ENCODE measurements around the gene PSME2.

- TF ChIP-seq ZNF607 (CRISPR knock-in tag; IDR thresholded peaks at IDR 0.05; ENCODE audit: borderline replicate concordance) (no peak), CENPT (CRISPR knock-in tag; IDR thresholded peaks at IDR 0.05; ENCODE audit: low read depth) (no peak), ZNF761 (CRISPR knock-in tag; conservative IDR thresholded peaks at IDR 0.05) (no peak), HOXA7 (CRISPR knock-in tag; IDR thresholded peaks at IDR 0.05) (no peak)
- TF ChIP-seq, protein P1, sequence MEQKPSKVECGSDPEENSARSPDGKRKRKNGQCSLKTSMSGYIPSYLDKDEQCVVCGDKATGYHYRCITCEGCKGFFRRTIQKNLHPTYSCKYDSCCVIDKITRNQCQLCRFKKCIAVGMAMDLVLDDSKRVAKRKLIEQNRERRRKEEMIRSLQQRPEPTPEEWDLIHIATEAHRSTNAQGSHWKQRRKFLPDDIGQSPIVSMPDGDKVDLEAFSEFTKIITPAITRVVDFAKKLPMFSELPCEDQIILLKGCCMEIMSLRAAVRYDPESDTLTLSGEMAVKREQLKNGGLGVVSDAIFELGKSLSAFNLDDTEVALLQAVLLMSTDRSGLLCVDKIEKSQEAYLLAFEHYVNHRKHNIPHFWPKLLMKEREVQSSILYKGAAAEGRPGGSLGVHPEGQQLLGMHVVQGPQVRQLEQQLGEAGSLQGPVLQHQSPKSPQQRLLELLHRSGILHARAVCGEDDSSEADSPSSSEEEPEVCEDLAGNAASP (CRISPR knock-in tag; IDR thresholded peaks at IDR 0.05; ENCODE audit: borderline replicate concordance) = no peak
Measured at GRCh38 chr14:24167469-24168114, 21.2 kb upstream of the PSME2 start.
